ENCODE measurements around the gene CHTOP. TPM values are rescaled to one million over a fixed set of nuclear protein-coding genes. Genes with fewer than 3 reads are reported as not detected.

CHTOP gene
- total and polyA plus RNA-seq, 2 of the 8 experiments (the other 6 are each of a cell fraction or from before 2014, with no cell fraction given) = 84.6 to 104 TPM

- peaks cover 5% of the 10 kb centered on the region; the same call in 1 of the 2 replicates for H3K79me1 ChIP-seq (ENCODE audit: low read depth, low read length)
- 95% methylated on average over 5 of the region's 5 CpGs; no CpG with 5 or more reads in 1 of the 2 experiments for WGBS, 2 experiments (ENCODE audit: extremely low coverage in 1 of 2, insufficient coverage in 1 of 2, insufficient read length in 1 of 2, insufficient replicate concordance in 2 of 2, low coverage in 1 of 2, low lambda C conversion rate in 2 of 2, missing lambda C conversion rate in 1 of 2)
- no peak overlapping the region for H2AK5ac ChIP-seq (ENCODE audit: low read depth, low read length)
- no peak overlapping the region for H4K91ac ChIP-seq (replicated peaks; ENCODE audit: insufficient read length, low read length)
- no peak overlapping the region for H3K18ac ChIP-seq (ENCODE audit: extremely low read depth, low read length)
- no peaks in the 10 kb centered on the region for H3K23me2 ChIP-seq (ENCODE audit: low read depth, low read length)
- no peaks in the 10 kb centered on the region for H3K9me3 ChIP-seq (ENCODE audit: insufficient read depth in 2 of 2, low read depth in 1 of 2, low read length in 1 of 2)
- no peaks in the 10 kb centered on the region for H3K27me3 ChIP-seq (replicated peaks in 1 of 4; ENCODE audit: control insufficient read depth in 3 of 4, extremely low read depth in 1 of 4, insufficient read depth in 3 of 4, low read length in 3 of 4)
- H2BK15ac ChIP-seq (ENCODE audit: low read length) = no peak overlapping the region
- H3K27ac ChIP-seq (ENCODE audit: low read depth, low read length) = no peak overlapping the region
- no peak overlapping the region for H2BK5ac ChIP-seq (ENCODE audit: low read depth, low read length)
- peaks cover 0 to 10% of the 10 kb centered on the region in 2 experiments for H4K20me1 ChIP-seq (replicated peaks in 1 of 2; ENCODE audit: control insufficient read depth in 1 of 2, insufficient read depth in 2 of 2, low read length in 2 of 2)
- ChIA-PET POLR2A (ENCODE audit: partially characterized antibody) (interaction anchor here (0.6 to 19.8 kb wide), 6 partner anchors 7 to 203 kb away, joined by 3 to 343 read pairs (median 24); partner anchors contain the start of genes CHTOP, ILF2 and NPR1), CTCF (ENCODE audit: partially characterized antibody) (interaction anchor here (1.0 kb wide), 1 partner anchor 109 kb away, joined by 3 read pairs; no protein-coding TSS in a partner anchor)
- no peak overlapping the region for H4K5ac ChIP-seq (ENCODE audit: insufficient read length, low read depth, low read length)
- H2BK12ac ChIP-seq (ENCODE audit: low read depth, low read length) = no peak overlapping the region
- H3K79me2 ChIP-seq (ENCODE audit: control insufficient read depth in 1 of 2, insufficient read depth in 2 of 2, low read length in 2 of 2) = peaks cover 0 to 17% of the 10 kb centered on the region in 2 experiments; a peak in 2 of 4 replicates
- no peak overlapping the region for H3K14ac ChIP-seq (ENCODE audit: insufficient read length)
- no peak overlapping the region for H2BK20ac ChIP-seq (ENCODE audit: low read length)
- no peak overlapping the region for H3K4ac ChIP-seq (replicated peaks; ENCODE audit: insufficient read length, low read depth, low read length)
- no peak overlapping the region for H3K23ac ChIP-seq (ENCODE audit: insufficient read length)
- no peak overlapping the region for H2AFZ ChIP-seq (ENCODE audit: low read length)
- no peak overlapping the region for H2BK120ac ChIP-seq (replicated peaks; ENCODE audit: low read depth, low read length)
- H4K8ac ChIP-seq (ENCODE audit: extremely low read depth, insufficient read depth, low read length) = no peak overlapping the region
- DNase-seq (ENCODE audit: low read depth in 1 of 2, low spot score in 2 of 2) (no peak), FAIRE-seq (no peak)
- H3K4me3 ChIP-seq (ENCODE audit: extremely low read depth in 1 of 4, insufficient read depth in 2 of 4, low read depth in 3 of 4, low read length in 4 of 4) = no peak overlapping the region
- H3K9ac ChIP-seq (replicated peaks in 1 of 4; ENCODE audit: extremely low read depth in 1 of 4, low read depth in 3 of 4, low read length in 3 of 4) = no peak overlapping the region
- H3K36me3 ChIP-seq (ENCODE audit: control insufficient read depth in 2 of 4, insufficient read depth in 4 of 4, low read length in 3 of 4) = peaks cover 62 to 78% (median 73%) of the 10 kb centered on the region in 4 experiments
- no peak overlapping the region for H3K4me2 ChIP-seq (ENCODE audit: insufficient read depth in 1 of 2, low read depth in 2 of 2, low read length in 2 of 2)
- peaks cover 0 to 4% (median 2%) of the 10 kb centered on the region in 4 experiments; a peak in 2 of 7 replicates for H3K4me1 ChIP-seq (replicated peaks in 1 of 4; ENCODE audit: control insufficient read depth in 3 of 4, insufficient read depth in 4 of 4, low read length in 3 of 4)
- H3K56ac ChIP-seq (replicated peaks; ENCODE audit: insufficient read length, low read depth, low read length) = no peak overlapping the region
- no peak for TF ChIP-seq GABPA (IDR thresholded peaks at IDR 0.05; ENCODE audit: borderline replicate concordance, insufficient read depth, low read length)
- TF ChIP-seq EZH2 (IDR thresholded peaks at IDR 0.05; ENCODE audit: low read depth, low read length, severe bottlenecking) = no peak
- TF ChIP-seq HDAC2 (IDR thresholded peaks at IDR 0.05; ENCODE audit: borderline replicate concordance in 1 of 2, low read depth in 2 of 2, low read length in 2 of 2) = no peak
- TF ChIP-seq SUZ12 (IDR thresholded peaks at IDR 0.05; ENCODE audit: low read length) = no peak
- TF ChIP-seq KDM4A (IDR thresholded peaks at IDR 0.05; ENCODE audit: low read depth, low read length, severe bottlenecking) = no peak
- TF ChIP-seq CREB1 (IDR thresholded peaks at IDR 0.05) = no peak
- TF ChIP-seq KDM5A (IDR thresholded peaks at IDR 0.05; ENCODE audit: low read length) = no peak
- no peak for TF ChIP-seq HDAC6 (IDR thresholded peaks at IDR 0.05; ENCODE audit: low read depth, low read length)
- TF ChIP-seq POLR2AphosphoS5 (IDR thresholded peaks at IDR 0.05; ENCODE audit: low read depth, low read length) = no peak
- TF ChIP-seq RBBP5 (IDR thresholded peaks at IDR 0.05; ENCODE audit: borderline replicate concordance, low read depth, low read length) = no peak
- no peak for TF ChIP-seq POLR2A (IDR thresholded peaks at IDR 0.05; ENCODE audit: control extremely low read depth in 1 of 2, low read depth in 2 of 2, low read length in 2 of 2)
- no peak for TF ChIP-seq RXRA (IDR thresholded peaks at IDR 0.05; ENCODE audit: insufficient read depth, low read depth, low read length)
- TF ChIP-seq USF2 (IDR thresholded peaks at IDR 0.05; ENCODE audit: low read length) = no peak
Observed at GRCh38 chr1:153663211-153663610, 29.3 kb downstream of the CHTOP start.
